HCT116 (cell line): ENCODE results near the gene TOP2B. TPM values are rescaled to one million over a fixed set of nuclear protein-coding genes. Genes with fewer than 3 reads are reported as not detected.

Experiments
- ATAC-seq: fragments of 200-7000 bp; cut with Tn5 transposase; 2 replicates; pipeline ENCODE4 v1.9.1; 2020; ENCODE audit warnings: mild to moderate bottlenecking, moderate library complexity
- BruUV-seq: library from RNA; stranded (reverse); fragments of 400-500 nt; replicated peaks from 2 replicates; lab custom pipeline; 2021; lab: Mats Ljungman, UMichigan
- CTCF ChIA-PET: fragments of 300-600 bp; sonication (Branson Sonifier 250); formaldehyde crosslinking; loops from one replicate; lab custom pipeline; 2021; ENCODE audit warnings: antibody characterized with exemption; lab: Charles Lee
- POLR2A ChIA-PET: fragments of 300-600, 350-600 bp; sonication (Branson Sonifier 250); formaldehyde crosslinking; loops from one replicate; lab custom pipeline; 2021; ENCODE audit warnings: antibody characterized with exemption; lab: Charles Lee
- RAD21 ChIA-PET, 2 experiments: fragments of 300-600 bp; sonication (Branson Sonifier 250); formaldehyde crosslinking; loops; one replicate each; lab custom pipeline; 2023; ENCODE audit warnings: low total read pairs in 2 of 2; ENCODE audit not compliant: uncharacterized antibody in 2 of 2, unreplicated experiment in 2 of 2, low non-redundant PET in 1 of 2; lab: Charles Lee
- DNase-seq: peaks from one replicate; pipeline ENCODE4 v3.0.0-alpha.2; 2010; ENCODE audit warnings: low read depth, low spot score
- H2AFZ ChIP-seq: fragments of 200-600 bp; shearing (Covaris generic), sonication (generic); 2 replicates; pipeline ENCODE4 v1.6.1; 2017; ENCODE audit warnings: low read depth, mixed run types, mixed read lengths, antibody characterized with exemption, low read length; ENCODE audit not compliant: poor library complexity, severe bottlenecking
- H3K27ac ChIP-seq: 2 replicates; pipeline ENCODE4 v1.5.1; 2012; ENCODE audit warnings: low read depth, low read length
- H3K27me3 ChIP-seq: fragments of 200-600 bp; sonication (generic); 2 replicates; pipeline ENCODE4 v1.6.1; 2016; ENCODE audit warnings: mixed run types, low read length, mixed read lengths; ENCODE audit not compliant: insufficient read depth
- H3K36me3 ChIP-seq, 2 experiments: fragments of 200-500 bp in 1 of 2; fragments of 200-600 bp in 1 of 2; sonication (Bioruptor generic) in 1 of 2; sonication (generic) in 1 of 2; 2 replicates each; pipeline versions ENCODE4 v1.5.1 to v1.6.1; 2014 to 2016; ENCODE audit warnings: low read length in 2 of 2, inconsistent platforms in 1 of 2, mixed read lengths in 1 of 2, mixed run types in 1 of 2; ENCODE audit not compliant: insufficient read depth in 2 of 2, control insufficient read depth in 1 of 2
- H3K4me1 ChIP-seq, 2 experiments: fragments of 200-600 bp in 1 of 2; sonication (generic) in 1 of 2; 2 replicates each; pipeline versions ENCODE4 v1.5.1 to v1.6.1; 2012 to 2017; ENCODE audit warnings: low read length in 2 of 2, inconsistent platforms in 1 of 2, mild to moderate bottlenecking in 1 of 2, mixed read lengths in 1 of 2, mixed run types in 1 of 2, moderate library complexity in 1 of 2; ENCODE audit not compliant: insufficient read depth in 2 of 2, control insufficient read depth in 1 of 2
- H3K4me2 ChIP-seq: fragments of 200-600 bp; sonication (generic); 2 replicates; pipeline ENCODE4 v1.6.1; 2017; ENCODE audit warnings: mixed run types, low read length, mixed read lengths
- H3K4me3 ChIP-seq, 2 experiments: fragments of 200-600 bp in 1 of 2; sonication (generic) in 1 of 2; replicated peaks in 1 of 2; 2 replicates each; pipeline ENCODE4 v1.5.1; 2011 to 2016; ENCODE audit warnings: low read length in 2 of 2, control low read depth in 1 of 2, low read depth in 1 of 2, mild to moderate bottlenecking in 1 of 2, mixed read lengths in 1 of 2, mixed run types in 1 of 2
- H3K79me2 ChIP-seq: fragments of 200-600 bp; sonication (generic); 2 replicates; pipeline ENCODE4 v1.6.1; 2017; ENCODE audit warnings: mild to moderate bottlenecking, mixed run types, low read length, moderate library complexity, mixed read lengths; ENCODE audit not compliant: insufficient read depth
- H3K9ac ChIP-seq: fragments of 200-600 bp; sonication (generic); 2 replicates; pipeline ENCODE4 v1.6.1; 2016; ENCODE audit warnings: low read length, mixed read lengths
- H3K9me2 ChIP-seq: fragments of 200-600 bp; sonication (generic), shearing (Covaris generic); 2 replicates; pipeline ENCODE4 v1.6.1; 2017; ENCODE audit warnings: mixed run types, mild to moderate bottlenecking, moderate library complexity; ENCODE audit not compliant: insufficient read depth
- H3K9me3 ChIP-seq, 2 experiments: fragments of 200-500 bp in 1 of 2; fragments of 200-600 bp in 1 of 2; sonication (Bioruptor generic) in 1 of 2; sonication (generic) in 1 of 2; 2 replicates each; pipeline ENCODE4 v1.6.1; 2014 to 2017; ENCODE audit warnings: low read length in 2 of 2, mixed read lengths in 2 of 2, inconsistent platforms in 1 of 2, low read depth in 1 of 2, mild to moderate bottlenecking in 1 of 2, mixed run types in 1 of 2, moderate library complexity in 1 of 2; ENCODE audit not compliant: control insufficient read depth in 1 of 2, insufficient read depth in 1 of 2
- H4K20me1 ChIP-seq: fragments of 200-600 bp; sonication (generic), shearing (Covaris generic); 2 replicates; pipeline ENCODE4 v1.6.1; 2017; ENCODE audit warnings: mixed run types, mild to moderate bottlenecking, moderate library complexity; ENCODE audit not compliant: insufficient read depth
- CBX3 ChIP-seq: IDR thresholded peaks from 2 replicates; pipeline ENCODE4 v1.6.1; 2012; ENCODE audit warnings: low read depth
- EGR1 ChIP-seq: IDR thresholded peaks from 2 replicates; pipeline ENCODE4 v1.6.1; 2012; ENCODE audit warnings: low read depth
- ELF1 ChIP-seq: IDR thresholded peaks from 2 replicates; pipeline ENCODE4 v1.6.1; 2012; ENCODE audit warnings: low read depth, borderline replicate concordance
- EZH2 ChIP-seq: fragments of 200-600 bp; sonication (generic); IDR thresholded peaks from 2 replicates; pipeline ENCODE4 v1.6.1; 2017; ENCODE audit warnings: antibody characterized with exemption, mixed run types
- EZH2phosphoT487 ChIP-seq: fragments of 200-600 bp; IDR thresholded peaks from 2 replicates; pipeline ENCODE4 v1.6.1; 2018; ENCODE audit warnings: antibody characterized with exemption, borderline replicate concordance
- FOSL1 ChIP-seq: IDR thresholded peaks from 2 replicates; pipeline ENCODE4 v1.6.1; 2012; ENCODE audit warnings: low read depth
- JUND ChIP-seq: IDR thresholded peaks from 2 replicates; pipeline ENCODE4 v1.6.1; 2012
- POLR2A ChIP-seq: IDR thresholded peaks from 2 replicates; pipeline ENCODE4 v1.7.0; 2011; ENCODE audit warnings: borderline replicate concordance; ENCODE audit not compliant: insufficient read depth, insufficient read length; ENCODE audit errors: extremely low read depth
- POLR2AphosphoS5 ChIP-seq: IDR thresholded peaks from 2 replicates; pipeline ENCODE4 v1.6.1; 2011; ENCODE audit warnings: mild to moderate bottlenecking, low read depth, low read length, moderate library complexity
- RAD21 ChIP-seq: IDR thresholded peaks from 2 replicates; pipeline ENCODE4 v1.6.1; 2012; ENCODE audit warnings: low read depth, mild to moderate bottlenecking
- SIN3A ChIP-seq: IDR thresholded peaks from 2 replicates; pipeline ENCODE4 v1.6.1; 2012; ENCODE audit warnings: low read depth
- SP1 ChIP-seq: IDR thresholded peaks from 2 replicates; pipeline ENCODE4 v1.6.1; 2012; ENCODE audit warnings: low read depth
- TCF7L2 ChIP-seq: IDR thresholded peaks from 2 replicates; pipeline ENCODE4 v1.7.0; 2011; ENCODE audit warnings: borderline replicate concordance, inconsistent platforms; ENCODE audit not compliant: insufficient read depth, insufficient read length; ENCODE audit errors: extremely low read depth
- ZFX ChIP-seq: fragments of 450-650 bp; IDR thresholded peaks from 2 replicates; pipeline ENCODE4 v1.6.1; 2017
- ZNF274 ChIP-seq: fragments of 200-500 bp; sonication (Bioruptor generic); IDR thresholded peaks from 2 replicates; pipeline ENCODE4 v1.6.1; 2014; ENCODE audit warnings: mild to moderate bottlenecking, low read depth, low read length, inconsistent platforms
- intact Hi-C: fragments of 100-400 bp; cut with micrococcal nuclease; formaldehyde crosslinking; loops from 2 replicates; pipeline ENCODE4 v1.10.0; 2022
- total RNA-seq: library from RNA; stranded (reverse); gene quantifications from one replicate; pipeline ENCODE4 v1.2.1, GENCODE V29; 2021; ENCODE audit not compliant: unreplicated experiment
- TF ChIP-seq, protein P1 (sequence below): IDR thresholded peaks from 2 replicates; pipeline ENCODE4 v1.6.1; 2012; ENCODE audit warnings: low read depth
- TF ChIP-seq, protein P2 (sequence below): IDR thresholded peaks from 2 replicates; pipeline ENCODE4 v1.6.1; 2011; ENCODE audit warnings: mild to moderate bottlenecking, low read length, moderate library complexity; ENCODE audit not compliant: insufficient replicate concordance; ENCODE audit errors: extremely low read depth
- TF ChIP-seq, protein P3 (sequence below): IDR thresholded peaks from 2 replicates; pipeline ENCODE4 v1.6.1; 2012

The TOP2B gene
- total RNA-seq, 1 experiment from 2014 or later: 101 TPM

DNA sequence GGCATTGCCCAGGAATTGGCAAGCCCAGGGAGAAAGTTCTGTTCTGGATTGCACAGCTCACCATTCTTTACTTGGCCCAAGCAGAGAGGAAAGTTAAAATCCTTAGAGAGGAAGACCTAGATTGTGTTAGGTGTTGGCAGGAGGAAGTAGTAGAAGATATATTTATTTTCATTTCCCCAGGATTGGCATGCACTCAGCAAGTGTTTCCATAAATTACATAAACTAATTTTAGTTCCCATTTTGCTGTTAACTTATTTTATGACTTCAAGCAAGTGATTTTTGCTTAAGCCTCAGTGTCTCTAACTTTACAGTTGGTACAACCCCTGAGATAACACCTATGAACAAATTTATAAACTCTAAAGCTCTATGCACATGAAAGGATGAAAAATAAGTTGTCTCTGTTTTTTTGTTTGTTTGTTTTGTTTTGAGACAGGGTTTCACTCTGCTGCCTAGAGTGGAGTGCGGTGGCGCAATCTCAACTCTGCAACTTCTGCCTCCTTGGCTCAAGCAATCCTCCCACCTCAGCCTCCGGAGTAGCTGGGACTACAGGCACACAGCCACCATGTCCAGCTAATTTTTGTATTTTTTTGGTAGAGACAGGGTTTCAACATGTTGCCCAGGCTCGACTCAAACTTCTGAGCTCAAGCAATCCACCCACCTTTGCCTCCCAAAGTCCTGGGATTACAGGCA is 31.2 kb upstream of the TOP2B start:
- RAD21 ChIA-PET: no interaction called here
- Histone ChIP-seq H3K9me2 (no peaks in the 10 kb centered on the region), H4K20me1 (no peaks in the 10 kb centered on the region), H2AFZ (no peak overlapping the region), H3K9ac (no peak overlapping the region), H3K27ac (no peak overlapping the region), H3K79me2 (no peaks in the 10 kb centered on the region), H3K4me1 (no peaks in the 10 kb centered on the region), H3K4me2 (no peak overlapping the region), H3K9me3 (no peaks in the 10 kb centered on the region), H3K36me3 (no peaks in the 10 kb centered on the region), H3K27me3 (peaks cover 27% of the 10 kb centered on the region; the same call in 1 of the 2 replicates), H3K4me3 (no peak overlapping the region)
- no peak for DNase-seq
- POLR2A ChIA-PET: no interaction called here
- intact Hi-C loops: no loop called here
- ATAC-seq: no peak
- CTCF ChIA-PET: no interaction called here
- no TSS peak for BruUV-seq
- TF ChIP-seq EZH2 (no peak), EZH2phosphoT487 (no peak), JUND (no peak), RAD21 (no peak), ZFX (no peak), CBX3 (no peak), ZNF274 (no peak), POLR2A (no peak), SIN3A (no peak), POLR2AphosphoS5 (no peak), SP1 (no peak), EGR1 (no peak), ELF1 (no peak), FOSL1 (no peak), TCF7L2 (no peak)
- TF ChIP-seq, protein P1, sequence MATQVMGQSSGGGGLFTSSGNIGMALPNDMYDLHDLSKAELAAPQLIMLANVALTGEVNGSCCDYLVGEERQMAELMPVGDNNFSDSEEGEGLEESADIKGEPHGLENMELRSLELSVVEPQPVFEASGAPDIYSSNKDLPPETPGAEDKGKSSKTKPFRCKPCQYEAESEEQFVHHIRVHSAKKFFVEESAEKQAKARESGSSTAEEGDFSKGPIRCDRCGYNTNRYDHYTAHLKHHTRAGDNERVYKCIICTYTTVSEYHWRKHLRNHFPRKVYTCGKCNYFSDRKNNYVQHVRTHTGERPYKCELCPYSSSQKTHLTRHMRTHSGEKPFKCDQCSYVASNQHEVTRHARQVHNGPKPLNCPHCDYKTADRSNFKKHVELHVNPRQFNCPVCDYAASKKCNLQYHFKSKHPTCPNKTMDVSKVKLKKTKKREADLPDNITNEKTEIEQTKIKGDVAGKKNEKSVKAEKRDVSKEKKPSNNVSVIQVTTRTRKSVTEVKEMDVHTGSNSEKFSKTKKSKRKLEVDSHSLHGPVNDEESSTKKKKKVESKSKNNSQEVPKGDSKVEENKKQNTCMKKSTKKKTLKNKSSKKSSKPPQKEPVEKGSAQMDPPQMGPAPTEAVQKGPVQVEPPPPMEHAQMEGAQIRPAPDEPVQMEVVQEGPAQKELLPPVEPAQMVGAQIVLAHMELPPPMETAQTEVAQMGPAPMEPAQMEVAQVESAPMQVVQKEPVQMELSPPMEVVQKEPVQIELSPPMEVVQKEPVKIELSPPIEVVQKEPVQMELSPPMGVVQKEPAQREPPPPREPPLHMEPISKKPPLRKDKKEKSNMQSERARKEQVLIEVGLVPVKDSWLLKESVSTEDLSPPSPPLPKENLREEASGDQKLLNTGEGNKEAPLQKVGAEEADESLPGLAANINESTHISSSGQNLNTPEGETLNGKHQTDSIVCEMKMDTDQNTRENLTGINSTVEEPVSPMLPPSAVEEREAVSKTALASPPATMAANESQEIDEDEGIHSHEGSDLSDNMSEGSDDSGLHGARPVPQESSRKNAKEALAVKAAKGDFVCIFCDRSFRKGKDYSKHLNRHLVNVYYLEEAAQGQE: no peak
- TF ChIP-seq, protein P2, sequence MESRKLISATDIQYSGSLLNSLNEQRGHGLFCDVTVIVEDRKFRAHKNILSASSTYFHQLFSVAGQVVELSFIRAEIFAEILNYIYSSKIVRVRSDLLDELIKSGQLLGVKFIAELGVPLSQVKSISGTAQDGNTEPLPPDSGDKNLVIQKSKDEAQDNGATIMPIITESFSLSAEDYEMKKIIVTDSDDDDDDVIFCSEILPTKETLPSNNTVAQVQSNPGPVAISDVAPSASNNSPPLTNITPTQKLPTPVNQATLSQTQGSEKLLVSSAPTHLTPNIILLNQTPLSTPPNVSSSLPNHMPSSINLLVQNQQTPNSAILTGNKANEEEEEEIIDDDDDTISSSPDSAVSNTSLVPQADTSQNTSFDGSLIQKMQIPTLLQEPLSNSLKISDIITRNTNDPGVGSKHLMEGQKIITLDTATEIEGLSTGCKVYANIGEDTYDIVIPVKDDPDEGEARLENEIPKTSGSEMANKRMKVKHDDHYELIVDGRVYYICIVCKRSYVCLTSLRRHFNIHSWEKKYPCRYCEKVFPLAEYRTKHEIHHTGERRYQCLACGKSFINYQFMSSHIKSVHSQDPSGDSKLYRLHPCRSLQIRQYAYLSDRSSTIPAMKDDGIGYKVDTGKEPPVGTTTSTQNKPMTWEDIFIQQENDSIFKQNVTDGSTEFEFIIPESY: no peak
- TF ChIP-seq, protein P3, sequence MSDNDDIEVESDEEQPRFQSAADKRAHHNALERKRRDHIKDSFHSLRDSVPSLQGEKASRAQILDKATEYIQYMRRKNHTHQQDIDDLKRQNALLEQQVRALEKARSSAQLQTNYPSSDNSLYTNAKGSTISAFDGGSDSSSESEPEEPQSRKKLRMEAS: no peak
